ENCODE data around the gene NR5A2. TPM values are rescaled to one million over a fixed set of nuclear protein-coding genes. Genes with fewer than 3 reads are reported as not detected.

The NR5A2 gene
- total RNA-seq, 1 experiment from 2014 or later = 4.7 TPM

GRCh38 chr1:200040481-200041138 lies 13.1 kb downstream of the NR5A2 start:
- H3K23me2 ChIP-seq (ENCODE audit: insufficient read length, low read depth, low read length, poor library complexity, severe bottlenecking) = peaks cover 62% of the 10 kb centered on the region
- Mint-ChIP-seq H3K9me3 (peaks cover 3 to 5% of the 10 kb centered on the region in 2 experiments; a peak in 2 of 5 replicates), H3K27me3 (ENCODE audit: low read depth) (peaks cover 50% of the 10 kb centered on the region), H3K4me1 (peaks cover 53 to 63% of the 10 kb centered on the region in 2 experiments), H3K4me3 (peak overlapping the region; percentile 71 to 91), H3K36me3 (ENCODE audit: insufficient read depth in 1 of 3, low read depth in 3 of 3) (no peaks in the 10 kb centered on the region; a peak in 1 of 7 replicates), H3K27ac (no peak overlapping the region)
- H4K5ac ChIP-seq (ENCODE audit: insufficient read length, low read depth, low read length) = no peak overlapping the region
- H3K4me2 ChIP-seq (ENCODE audit: insufficient read depth, insufficient read length, low read length) = peak overlapping the region; percentile 100
- no peak overlapping the region for H3K56ac ChIP-seq (ENCODE audit: insufficient read length, low read depth, low read length)
- no peak overlapping the region for H3K23ac ChIP-seq (ENCODE audit: insufficient read length, low read depth, low read length)
- no peak overlapping the region for H3T11ph ChIP-seq (ENCODE audit: low read length)
- H3K14ac ChIP-seq (ENCODE audit: insufficient read depth, low read length) = no peak overlapping the region
- H3K18ac ChIP-seq (ENCODE audit: insufficient read length, low read depth, low read length) = no peak overlapping the region
- H3K4ac ChIP-seq (ENCODE audit: low read depth, low read length) = no peak overlapping the region
- H3K4me1 ChIP-seq (ENCODE audit: insufficient read depth, low read length) = peaks cover 6% of the 10 kb centered on the region
- H3K9ac ChIP-seq (ENCODE audit: extremely low read depth, insufficient read length, low read length) = no peak overlapping the region
- H3K27me3 ChIP-seq (ENCODE audit: insufficient read depth, low read length) = peaks cover 31% of the 10 kb centered on the region; the same call in 1 of the 2 replicates
- no peak overlapping the region for H4K8ac ChIP-seq (replicated peaks; ENCODE audit: insufficient read length, low read depth, low read length)
- H4K91ac ChIP-seq (ENCODE audit: insufficient read length, low read depth, low read length) = no peak overlapping the region
- no peak for TF ChIP-seq CTCF (conservative IDR thresholded peaks at IDR 0.05)
- no peak overlapping the region for H2BK20ac ChIP-seq (ENCODE audit: low read depth, low read length, poor library complexity, severe bottlenecking)
- H2AFZ ChIP-seq (ENCODE audit: low read length) = no peak overlapping the region
- H4K20me1 ChIP-seq (ENCODE audit: control insufficient read depth, insufficient read depth, insufficient read length) = no peaks in the 10 kb centered on the region
- H3K9me3 ChIP-seq (ENCODE audit: control insufficient read depth, low read depth, low read length) = no peaks in the 10 kb centered on the region
- H3K27ac ChIP-seq (ENCODE audit: insufficient read length, low read depth, low read length) = no peak overlapping the region
- H2BK5ac ChIP-seq (ENCODE audit: insufficient read length, low read length) = no peak overlapping the region
- no peaks in the 10 kb centered on the region for H3K79me1 ChIP-seq (ENCODE audit: insufficient read depth, low read depth, low read length, poor library complexity, severe bottlenecking)
- H3K79me2 ChIP-seq (ENCODE audit: insufficient read depth, low read length) = no peaks in the 10 kb centered on the region
- no peak overlapping the region for H2BK12ac ChIP-seq (ENCODE audit: insufficient read length, low read depth, low read length)
- no CpG with 5 or more reads among the region's 35 CpGs for WGBS (ENCODE audit: extremely low coverage, insufficient read length, low lambda C conversion rate)
- H2BK120ac ChIP-seq (ENCODE audit: low read depth, low read length, poor library complexity, severe bottlenecking) = no peak overlapping the region
- peak; percentile 70 for DNase-seq
- no peak overlapping the region for H2AK5ac ChIP-seq (ENCODE audit: insufficient read length, low read length)
- no peak overlapping the region for H2BK15ac ChIP-seq (ENCODE audit: low read depth, low read length)

All from H9 (cell line).